Activated T-cell treated with anti-CD3 and anti-CD28 coated beads, Interleukin-2, amount 50 U/mL, for 48 hours (primary cell): ENCODE data around the gene MRPL53.
"Not testable (repeated sequence)": the region's sequence is repeated elsewhere in the genome, so short reads cannot be mapped to it uniquely, and the experiment has no call there.

Experiments
- DNase-seq, 2 experiments: peaks; one replicate each; pipeline ENCODE4 v3.0.0-alpha.2; 2020

Gene MRPL53

GRCh38 chr2:74447230-74447999 is 25.1 kb downstream of the MRPL53 start:
- no peak for DNase-seq

- DNase-seq = no peak
Observed at GRCh38 chr2:74444498-74445318, 27.8 kb downstream of the MRPL53 start.

GRCh38 chr2:74442483-74443297 is 29.8 kb downstream of the MRPL53 start:
- DNase-seq = not testable (repeated sequence)

- peak; percentile 52 to 61 for DNase-seq
Observed at GRCh38 chr2:74441690-74442482, 30.6 kb downstream of the MRPL53 start, which contains the start of gene RTKN. Gene RTKN (minus strand): TSS chr2:74441937. CDS start chr2:74441816, 121 bp downstream.

GRCh38 chr2:74441170-74441689 is 31.2 kb downstream of the MRPL53 start:
- DNase-seq = no peak

GRCh38 chr2:74440378-74441169 is 31.9 kb downstream of the MRPL53 start:
- DNase-seq = peak; percentile 67 to 75

- DNase-seq = no peak
Observed at GRCh38 chr2:74439803-74440377, 32.6 kb downstream of the MRPL53 start.

GRCh38 chr2:74439373-74439772 is 33.1 kb downstream of the MRPL53 start:
- DNase-seq = no peak

- no peak for DNase-seq
Observed at GRCh38 chr2:74438248-74438647, 34.2 kb downstream of the MRPL53 start.

GRCh38 chr2:74436848-74437695 is 35.4 kb downstream of the MRPL53 start:
- no peak for DNase-seq

- no peak for DNase-seq
Observed at GRCh38 chr2:74436111-74436805, 36.2 kb downstream of the MRPL53 start.

- no peak for DNase-seq
Observed at GRCh38 chr2:74430502-74430901, 42.0 kb downstream of the MRPL53 start.

GRCh38 chr2:74429487-74430451 is 42.7 kb downstream of the MRPL53 start:
- no peak for DNase-seq

GRCh38 chr2:74428675-74429074 is 43.8 kb downstream of the MRPL53 start:
- no peak for DNase-seq

- DNase-seq = no peak
Observed at GRCh38 chr2:74427551-74427950, 44.9 kb downstream of the MRPL53 start.

GRCh38 chr2:74426181-74426758 is 46.2 kb downstream of the MRPL53 start:
- DNase-seq = no peak

GRCh38 chr2:74425523-74425922 is 47.0 kb downstream of the MRPL53 start:
- DNase-seq = no peak
